Omental fat pad (tissue), 4 donors: ENCODE results near the gene WDR70. TPM values are rescaled to one million over a fixed set of nuclear protein-coding genes. Genes with fewer than 3 reads are reported as not detected.
"Not testable (repeated sequence)": the region's sequence is repeated elsewhere in the genome, so short reads cannot be mapped to it uniquely, and the experiment has no call there.

Experiments
- ATAC-seq: fragments of 150-250 bp; one replicate; pipeline ENCODE4 v1.9.1; 2016; ENCODE audit warnings: mild to moderate bottlenecking, moderate library complexity; ENCODE audit not compliant: low FRiP score
- DNase-seq: peaks from one replicate; pipeline ENCODE4 v3.0.0-alpha.2; 2019; ENCODE audit warnings: low spot score
- CTCF ChIP-seq, 3 donors: fragments of 450-650 bp; IDR thresholded peaks; one replicate each; pipeline ENCODE4 v1.5.1; 2016 to 2017; ENCODE audit warnings: antibody characterized with exemption in 3 of 3, mild to moderate bottlenecking in 3 of 3, moderate library complexity in 2 of 3
- total RNA-seq, 4 donors: library from RNA; depleted of rRNA; stranded (reverse); fragments of >200 nt; gene quantifications; one replicate each; pipeline ENCODE4 v1.1.0, GENCODE V29; 2016

WDR70 gene
- total RNA-seq, 4 donors from 2014 or later: 17.4 to 37.7 (median 24.0) TPM

GRCh38 chr5:37575541-37576489 is 196.7 kb downstream of the WDR70 start:
- no peak for DNase-seq
- TF ChIP-seq CTCF (IDR thresholded peaks at IDR 0.05): no peak
- no peak for ATAC-seq

GRCh38 chr5:37576552-37576951 is 197.4 kb downstream of the WDR70 start:
- no peak for ATAC-seq

GRCh38 chr5:37578176-37578575 is 199.1 kb downstream of the WDR70 start:
- TF ChIP-seq CTCF (IDR thresholded peaks at IDR 0.05): no peak
- ATAC-seq: no peak

More at GRCh38 chr5:37576552-37576951, 197.4 kb downstream of the WDR70 start:
- no peak for TF ChIP-seq CTCF (IDR thresholded peaks at IDR 0.05)
- no peak for DNase-seq

GRCh38 chr5:37580106-37580505 is 201.0 kb downstream of the WDR70 start:
- ATAC-seq: no peak
- TF ChIP-seq CTCF (IDR thresholded peaks at IDR 0.05): no peak
- DNase-seq: no peak

More at GRCh38 chr5:37578176-37578575, 199.1 kb downstream of the WDR70 start:
- DNase-seq: no peak

GRCh38 chr5:37582202-37582601 is 203.1 kb downstream of the WDR70 start:
- no peak for TF ChIP-seq CTCF (IDR thresholded peaks at IDR 0.05)
- ATAC-seq (no peak), DNase-seq (no peak)

GRCh38 chr5:37593292-37593691 is 214.2 kb downstream of the WDR70 start:
- DNase-seq, ATAC-seq: not testable (repeated sequence)

GRCh38 chr5:37594864-37595263 is 215.7 kb downstream of the WDR70 start:
- ATAC-seq, DNase-seq: not testable (repeated sequence)

GRCh38 chr5:37598733-37599132 is 219.6 kb downstream of the WDR70 start:
- no peak for TF ChIP-seq CTCF (IDR thresholded peaks at IDR 0.05)
- DNase-seq: no peak
- no peak for ATAC-seq
